Activated CD4-positive, alpha-beta T cell treated with anti-CD3 and anti-CD28 coated beads, Interleukin-2, amount 10 ng/mL, durations not matched to agents 7 days and 5 days (primary cell): ENCODE data around the gene IFNL2. TPM values are rescaled to one million over a fixed set of nuclear protein-coding genes. Genes with fewer than 3 reads are reported as not detected.
A peak's percentile ranks its signal among the peaks of the same experiment; 100 is the strongest.

Experiments used
- CTCF ChIA-PET: fragments of 350-600 bp; sonication (Branson Sonifier 250); formaldehyde crosslinking; loops from one replicate; lab custom pipeline; 2021; ENCODE audit warnings: antibody characterized with exemption; lab: Charles Lee
- POLR2A ChIA-PET: fragments of 350-600 bp; sonication (Branson Sonifier 250); formaldehyde crosslinking; loops from one replicate; lab custom pipeline; 2021; ENCODE audit warnings: antibody characterized with exemption; lab: Charles Lee
- DNase-seq: peaks from one replicate; pipeline ENCODE4 v3.0.0-alpha.2; 2020
- H3K27ac Mint-ChIP-seq: one replicate; pipeline ENCODE4 v1.8.0; 2021; ENCODE audit warnings: mild to moderate bottlenecking, moderate library complexity, mixed read lengths
- H3K27me3 Mint-ChIP-seq: one replicate; pipeline ENCODE4 v1.8.0; 2021; ENCODE audit warnings: mixed read lengths
- H3K36me3 Mint-ChIP-seq: one replicate; pipeline ENCODE4 v1.8.0; 2021; ENCODE audit warnings: low read depth, mixed read lengths
- H3K4me1 Mint-ChIP-seq: one replicate; pipeline ENCODE4 v1.8.0; 2021; ENCODE audit warnings: mixed read lengths
- H3K4me3 Mint-ChIP-seq: one replicate; pipeline ENCODE4 v1.8.0; 2021; ENCODE audit warnings: mild to moderate bottlenecking, moderate library complexity, mixed read lengths
- H3K9me3 Mint-ChIP-seq: one replicate; pipeline ENCODE4 v1.8.0; 2021; ENCODE audit warnings: mixed read lengths
- total RNA-seq, 2 experiments: library from RNA; stranded (reverse); gene quantifications; one replicate each; pipeline ENCODE4 v1.2.3, GENCODE V29; 2021

IFNL2 gene
- total RNA-seq, 2 experiments from 2014 or later, result not detected

GRCh38 chr19:39317476-39317875 is 49.3 kb downstream of the IFNL2 start:
- H3K36me3 Mint-ChIP-seq, result peaks cover 14% of the 10 kb centered on the region
- DNase-seq, result no peak
- H3K4me1 Mint-ChIP-seq, result peaks cover 23% of the 10 kb centered on the region
- H3K4me3 Mint-ChIP-seq, result no peak overlapping the region
- no peaks in the 10 kb centered on the region for H3K9me3 Mint-ChIP-seq
- ChIA-PET CTCF (interaction anchor here (0.7 kb wide), 1 partner anchor 10 kb away, joined by 3 read pairs; no protein-coding TSS in a partner anchor), POLR2A (no interaction called here)
- peaks cover 2% of the 10 kb centered on the region for H3K27me3 Mint-ChIP-seq
- no peak overlapping the region for H3K27ac Mint-ChIP-seq

DNA sequence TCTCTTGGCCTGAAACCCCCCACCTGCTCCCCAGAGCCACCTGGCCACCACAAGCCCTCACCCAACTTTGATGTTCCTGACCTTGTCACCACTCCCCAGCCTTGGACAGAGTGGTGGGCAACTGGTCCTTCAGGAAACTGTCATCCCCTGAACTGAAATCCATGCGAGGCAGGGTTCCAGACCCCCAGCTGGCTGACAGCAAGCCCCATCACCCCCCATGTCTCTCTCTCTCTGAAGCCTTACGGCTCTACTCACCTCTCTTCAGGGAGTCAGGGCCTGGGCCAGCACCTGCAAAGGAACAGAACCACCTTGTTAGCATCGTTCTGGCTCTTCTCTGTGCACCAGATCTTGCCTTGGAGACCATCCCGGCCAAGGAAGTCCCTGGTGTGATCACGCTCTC is 49.9 kb downstream of the IFNL2 start:
- peaks cover 11% of the 10 kb centered on the region for H3K36me3 Mint-ChIP-seq
- ChIA-PET POLR2A (no interaction called here), CTCF (no interaction called here)
- H3K4me1 Mint-ChIP-seq, result peaks cover 28% of the 10 kb centered on the region
- H3K27me3 Mint-ChIP-seq, result peaks cover 2% of the 10 kb centered on the region
- no peak overlapping the region for H3K4me3 Mint-ChIP-seq
- H3K27ac Mint-ChIP-seq, result no peak overlapping the region
- no peak for DNase-seq
- H3K9me3 Mint-ChIP-seq, result no peaks in the 10 kb centered on the region

DNA sequence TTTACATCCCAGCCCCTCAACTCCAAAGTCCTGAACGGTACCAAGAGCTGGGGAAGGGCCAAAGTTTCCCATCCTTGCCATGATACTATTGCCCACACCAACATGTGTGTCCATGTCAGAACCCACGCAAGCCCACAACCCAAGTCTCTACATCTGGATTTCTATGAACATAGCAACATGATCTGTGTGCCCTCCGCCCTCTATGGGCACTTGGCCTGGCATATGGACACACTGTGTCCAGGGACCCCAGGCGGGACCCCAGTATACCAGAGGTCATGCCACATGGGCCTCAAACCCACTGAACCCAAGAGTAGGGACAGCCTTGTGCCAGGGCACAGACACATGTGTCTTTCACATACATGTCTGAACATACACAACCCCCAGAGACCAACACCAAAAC is 50.5 kb downstream of the IFNL2 start:
- Mint-ChIP-seq H3K9me3 (no peaks in the 10 kb centered on the region), H3K4me1 (peaks cover 30% of the 10 kb centered on the region), H3K27ac (no peak overlapping the region), H3K27me3 (peaks cover 2% of the 10 kb centered on the region), H3K36me3 (peaks cover 7% of the 10 kb centered on the region), H3K4me3 (peak overlapping the region; percentile 61)
- DNase-seq, result no peak
- POLR2A ChIA-PET, result no interaction called here
- CTCF ChIA-PET, result no interaction called here

GRCh38 chr19:39319098-39319891 is 51.1 kb downstream of the IFNL2 start:
- Mint-ChIP-seq H3K4me1 (peaks cover 31% of the 10 kb centered on the region), H3K36me3 (peaks cover 7% of the 10 kb centered on the region), H3K27ac (peak overlapping the region; percentile 68), H3K27me3 (peaks cover 2% of the 10 kb centered on the region), H3K4me3 (peak overlapping the region; percentile 61), H3K9me3 (no peaks in the 10 kb centered on the region)
- CTCF ChIA-PET, result no interaction called here
- no peak for DNase-seq
- POLR2A ChIA-PET, result no interaction called here

Other genes with a start within 250 kb of the IFNL2 start
- not detected for gene FBXO27, start 235.8 kb upstream of the IFNL2 start, total RNA-seq
- gene ACP7, start 184.0 kb upstream of the IFNL2 start, total RNA-seq, result not detected
- gene PAK4, start 142.6 kb upstream of the IFNL2 start, total RNA-seq, result 10 to 100 TPM; 16.5 to 17.9 TPM
- gene NCCRP1, start 71.4 kb upstream of the IFNL2 start, total RNA-seq, result not detected
- not detected for gene SYCN, start 64.1 kb upstream of the IFNL2 start, total RNA-seq
- gene IFNL3, start 23.4 kb upstream of the IFNL2 start, total RNA-seq, result not detected
- not detected for gene IFNL4, start 19.5 kb upstream of the IFNL2 start, total RNA-seq
- gene IFNL1, start 28.0 kb downstream of the IFNL2 start, total RNA-seq, result not detected
- 1 to 10 TPM; 6.4 to 6.5 TPM for gene LRFN1, start 52.5 kb downstream of the IFNL2 start, total RNA-seq
- gene GMFG, start 67.6 kb downstream of the IFNL2 start, total RNA-seq, result 100 to 1,000 TPM; 577 to 668 TPM
- 10 to 100 TPM; 40.2 to 45.6 TPM for gene SAMD4B, start 74.0 kb downstream of the IFNL2 start, total RNA-seq
- gene PAF1, start 122.7 kb downstream of the IFNL2 start, total RNA-seq, result 10 to 100 TPM; 43.8 to 44.5 TPM
- 10 to 100 TPM; 34.9 to 40.1 TPM for gene MED29, start 123.0 kb downstream of the IFNL2 start, total RNA-seq
- 10 to 100 TPM; 92.5 to 93.4 TPM for gene ZFP36, start 138.5 kb downstream of the IFNL2 start, total RNA-seq
- gene PLEKHG2, start 144.3 kb downstream of the IFNL2 start, total RNA-seq, result 10 to 100 TPM; 74.4 to 77.9 TPM
- gene RPS16, start 167.6 kb downstream of the IFNL2 start, total RNA-seq, result 1,000 to 10,000 TPM; 2,465 to 3,009 TPM
- gene SUPT5H, start 177.2 kb downstream of the IFNL2 start, total RNA-seq, result 100 to 1,000 TPM; 144 to 150 TPM
- 10 to 100 TPM; 45.7 to 56.8 TPM for gene TIMM50, start 212.4 kb downstream of the IFNL2 start, total RNA-seq
- under 1 TPM in 1 of 2 experiments, not detected in 1; 0.35 TPM for gene DLL3, start 230.6 kb downstream of the IFNL2 start, total RNA-seq
- gene SELENOV, start 246.7 kb downstream of the IFNL2 start, total RNA-seq, result not detected